Liver (tissue), 9 donors: ENCODE results near the gene RCL1. TPM values are rescaled to one million over a fixed set of nuclear protein-coding genes. Genes with fewer than 3 reads are reported as not detected.

Source experiments
- DNase-seq: peaks from one replicate; pipeline ENCODE4 v3.0.0-alpha.2; 2017; ENCODE audit warnings: low spot score
- H3K27ac ChIP-seq, 2 donors: one replicate each; pipeline ENCODE4 v1.7.0; 2013; ENCODE audit warnings: inconsistent platforms in 2 of 2, low read length in 2 of 2, control low read depth in 1 of 2, low read depth in 1 of 2, mild to moderate bottlenecking in 1 of 2
- H3K27me3 ChIP-seq, 4 donors: one replicate each; pipeline versions ENCODE4 v1.6.1 to v1.7.0; 2013; ENCODE audit warnings: low read length in 3 of 4, inconsistent platforms in 1 of 4, mild to moderate bottlenecking in 1 of 4, moderate library complexity in 1 of 4; ENCODE audit not compliant: control insufficient read depth in 4 of 4, insufficient read depth in 4 of 4
- H3K36me3 ChIP-seq, 4 donors: one replicate each; pipeline versions ENCODE4 v1.6.1 to v1.7.0; 2013; ENCODE audit warnings: low read length in 3 of 4, mild to moderate bottlenecking in 3 of 4, low read depth in 1 of 4, moderate library complexity in 1 of 4; ENCODE audit not compliant: control insufficient read depth in 4 of 4, insufficient read depth in 3 of 4
- H3K4me1 ChIP-seq, 4 donors: one replicate each; pipeline versions ENCODE4 v1.6.1 to v1.7.0; 2013; ENCODE audit warnings: low read length in 3 of 4, mild to moderate bottlenecking in 3 of 4, moderate library complexity in 1 of 4; ENCODE audit not compliant: control insufficient read depth in 4 of 4, insufficient read depth in 4 of 4
- H3K4me3 ChIP-seq, 3 donors: one replicate each; pipeline versions ENCODE4 v1.6.1 to v1.7.0; 2013; ENCODE audit warnings: low read length in 3 of 3, control low read depth in 1 of 3, low read depth in 1 of 3, mild to moderate bottlenecking in 1 of 3
- H3K9ac ChIP-seq, 2 donors: one replicate each; pipeline ENCODE4 v1.7.0; 2013; ENCODE audit warnings: low read length in 2 of 2, mild to moderate bottlenecking in 2 of 2, moderate library complexity in 2 of 2, control low read depth in 1 of 2, low read depth in 1 of 2
- H3K9me3 ChIP-seq, 4 donors: one replicate each; pipeline versions ENCODE4 v1.6.1 to v1.7.0; 2013; ENCODE audit warnings: low read length in 3 of 4; ENCODE audit not compliant: control insufficient read depth in 4 of 4
- EGR1 ChIP-seq, 2 donors: IDR thresholded peaks; 2 replicates each; pipeline ENCODE4 v1.6.1; 2016 to 2018; ENCODE audit warnings: antibody characterized with exemption in 2 of 2, low read depth in 2 of 2
- FOXA1 ChIP-seq: IDR thresholded peaks from 2 replicates; pipeline ENCODE4 v1.6.1; 2016; ENCODE audit warnings: antibody characterized with exemption
- FOXA2 ChIP-seq: IDR thresholded peaks from 2 replicates; pipeline ENCODE4 v1.6.1; 2016; ENCODE audit warnings: antibody characterized with exemption
- GABPA ChIP-seq, 2 donors: IDR thresholded peaks in 1 of 2; conservative IDR thresholded peaks in 1 of 2; 2 replicates each; pipeline ENCODE4 v1.6.1; 2016; ENCODE audit warnings: antibody characterized with exemption in 2 of 2, mild to moderate bottlenecking in 1 of 2, moderate library complexity in 1 of 2
- HNF4A ChIP-seq, 2 donors: conservative IDR thresholded peaks; 2 replicates each; pipeline ENCODE4 v1.6.1; 2016; ENCODE audit warnings: antibody characterized with exemption in 2 of 2, mild to moderate bottlenecking in 2 of 2
- HNF4G ChIP-seq: IDR thresholded peaks from 2 replicates; pipeline ENCODE4 v1.6.1; 2016; ENCODE audit warnings: antibody characterized with exemption
- JUND ChIP-seq, 2 donors: IDR thresholded peaks; 2 replicates each; pipeline ENCODE4 v1.6.1; 2016; ENCODE audit warnings: antibody characterized with exemption in 2 of 2
- NR2F2 ChIP-seq: IDR thresholded peaks from 2 replicates; pipeline ENCODE4 v1.6.1; 2016; ENCODE audit warnings: antibody characterized with exemption
- RAD21 ChIP-seq, 2 donors: IDR thresholded peaks; 2 replicates each; pipeline ENCODE4 v1.6.1; 2016; ENCODE audit warnings: antibody characterized with exemption in 2 of 2, mild to moderate bottlenecking in 2 of 2
- RXRA ChIP-seq, 2 donors: IDR thresholded peaks; 2 replicates each; pipeline ENCODE4 v1.6.1; 2017 to 2018; ENCODE audit warnings: antibody characterized with exemption in 2 of 2, mild to moderate bottlenecking in 1 of 2
- SP1 ChIP-seq: IDR thresholded peaks from 2 replicates; pipeline ENCODE4 v1.6.1; 2018; ENCODE audit warnings: antibody characterized with exemption, mild to moderate bottlenecking
- TAF1 ChIP-seq: conservative IDR thresholded peaks from 2 replicates; pipeline ENCODE4 v1.6.1; 2016; ENCODE audit warnings: antibody characterized with exemption, mild to moderate bottlenecking
- YY1 ChIP-seq: IDR thresholded peaks from 2 replicates; pipeline ENCODE4 v1.6.1; 2016; ENCODE audit warnings: antibody characterized with exemption, mild to moderate bottlenecking
- WGBS: extraction: QIAGEN DNeasy Blood & Tissue Kit; methylation state at CpG from one replicate; pipeline ENCODE4 v1.1.7; 2013; 5-methylcytosine and 5-hydroxymethylcytosine counted together
- polyA plus RNA-seq, 2 donors: library from polyadenylated mRNA; stranded (reverse) in 1 of 2; unstranded in 1 of 2; fragments of 200-250 nt in 1 of 2; fragments of >200 nt in 1 of 2; fragmentation: Nextera tagmentation in 1 of 2; extraction: Ambion mirVana in 1 of 2; gene quantifications; one replicate each; pipeline versions ENCODE4 v1.2.1 to v1.2.3, GENCODE V29; 2013 to 2015
- total RNA-seq, 2 donors: library from RNA; depleted of rRNA; stranded (reverse); fragments of >200 nt; gene quantifications; one replicate each; pipeline ENCODE4 v1.2.3, GENCODE V29; 2014
- TF ChIP-seq, protein P1 (sequence below): IDR thresholded peaks from 2 replicates; pipeline ENCODE4 v1.6.1; 2016; ENCODE audit warnings: antibody characterized with exemption
- TF ChIP-seq, protein P2 (sequence below): IDR thresholded peaks from 2 replicates; pipeline ENCODE4 v1.6.1; 2016; ENCODE audit warnings: antibody characterized with exemption
- TF ChIP-seq, protein P3 (sequence below): IDR thresholded peaks from 2 replicates; pipeline ENCODE4 v1.6.1; 2016; ENCODE audit warnings: antibody characterized with exemption, mild to moderate bottlenecking
- TF ChIP-seq, protein P4 (sequence below): IDR thresholded peaks from 2 replicates; pipeline ENCODE4 v1.6.1; 2016; ENCODE audit warnings: antibody characterized with exemption
- TF ChIP-seq, protein P5 (sequence below): fragments of 150-350 bp; IDR thresholded peaks from 2 replicates; pipeline ENCODE4 v1.5.1; 2017; ENCODE audit warnings: improper control_type of control experiment, low read depth, low read length; ENCODE audit not compliant: missing input control
- donor health status: healthy.
- donor health status: healthy.
- donor health status: healthy.
- donor health status: healthy.
- donor health status: healthy.

Gene RCL1
- total and polyA plus RNA-seq, 4 donors: 52.2 to 121 (median 86.8) TPM

DNA sequence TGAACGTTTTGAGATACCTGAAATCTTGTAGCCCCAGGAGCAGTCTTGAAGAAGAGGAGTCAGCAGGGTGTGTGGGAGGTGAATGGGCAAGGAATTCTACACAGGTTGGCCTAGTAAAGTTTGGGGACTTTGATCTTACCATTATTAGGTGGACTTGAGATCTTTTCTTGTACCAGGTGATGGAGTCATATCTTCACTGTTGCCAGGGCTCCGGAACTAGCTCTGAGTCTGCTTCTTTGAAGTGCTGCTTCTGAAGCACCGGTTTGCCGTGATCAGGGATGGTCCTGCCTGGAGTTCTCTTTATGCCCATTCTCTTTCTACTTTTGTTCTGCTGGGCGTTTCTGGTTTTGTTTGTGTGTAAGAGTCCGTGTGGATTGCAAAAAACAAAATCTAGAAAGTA, 27.4 kb downstream of the RCL1 start:
- Histone ChIP-seq H3K9me3 (no peaks in the 10 kb centered on the region), H3K9ac (no peak overlapping the region), H3K36me3 (peaks cover 0 to 1% (median 0%) of the 10 kb centered on the region in 4 donors), H3K27ac (peak overlapping the region in 1 of 2 donors; percentile 32), H3K4me1 (peaks cover 5 to 35% (median 9%) of the 10 kb centered on the region in 4 donors), H3K27me3 (no peaks in the 10 kb centered on the region), H3K4me3 (no peak overlapping the region)
- 70% methylated on average over 6 of the region's 6 CpGs for WGBS
- DNase-seq: no peak
- TF ChIP-seq YY1 (no peak), GABPA (IDR thresholded peaks at IDR 0.05 in 1 of 2, conservative IDR thresholded peaks at IDR 0.05 in 1 of 2) (no peak), NR2F2 (no peak), HNF4G (no peak), RAD21 (IDR thresholded peaks at IDR 0.05) (no peak), FOXA1 (no peak), EGR1 (IDR thresholded peaks at IDR 0.05; ENCODE audit: low read depth in 2 of 2) (no peak), TAF1 (no peak), RXRA (IDR thresholded peaks at IDR 0.05) (no peak)
- TF ChIP-seq, protein P1, sequence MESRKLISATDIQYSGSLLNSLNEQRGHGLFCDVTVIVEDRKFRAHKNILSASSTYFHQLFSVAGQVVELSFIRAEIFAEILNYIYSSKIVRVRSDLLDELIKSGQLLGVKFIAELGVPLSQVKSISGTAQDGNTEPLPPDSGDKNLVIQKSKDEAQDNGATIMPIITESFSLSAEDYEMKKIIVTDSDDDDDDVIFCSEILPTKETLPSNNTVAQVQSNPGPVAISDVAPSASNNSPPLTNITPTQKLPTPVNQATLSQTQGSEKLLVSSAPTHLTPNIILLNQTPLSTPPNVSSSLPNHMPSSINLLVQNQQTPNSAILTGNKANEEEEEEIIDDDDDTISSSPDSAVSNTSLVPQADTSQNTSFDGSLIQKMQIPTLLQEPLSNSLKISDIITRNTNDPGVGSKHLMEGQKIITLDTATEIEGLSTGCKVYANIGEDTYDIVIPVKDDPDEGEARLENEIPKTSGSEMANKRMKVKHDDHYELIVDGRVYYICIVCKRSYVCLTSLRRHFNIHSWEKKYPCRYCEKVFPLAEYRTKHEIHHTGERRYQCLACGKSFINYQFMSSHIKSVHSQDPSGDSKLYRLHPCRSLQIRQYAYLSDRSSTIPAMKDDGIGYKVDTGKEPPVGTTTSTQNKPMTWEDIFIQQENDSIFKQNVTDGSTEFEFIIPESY: no peak
- TF ChIP-seq, protein P2, sequence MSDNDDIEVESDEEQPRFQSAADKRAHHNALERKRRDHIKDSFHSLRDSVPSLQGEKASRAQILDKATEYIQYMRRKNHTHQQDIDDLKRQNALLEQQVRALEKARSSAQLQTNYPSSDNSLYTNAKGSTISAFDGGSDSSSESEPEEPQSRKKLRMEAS: no peak
- TF ChIP-seq, protein P3, sequence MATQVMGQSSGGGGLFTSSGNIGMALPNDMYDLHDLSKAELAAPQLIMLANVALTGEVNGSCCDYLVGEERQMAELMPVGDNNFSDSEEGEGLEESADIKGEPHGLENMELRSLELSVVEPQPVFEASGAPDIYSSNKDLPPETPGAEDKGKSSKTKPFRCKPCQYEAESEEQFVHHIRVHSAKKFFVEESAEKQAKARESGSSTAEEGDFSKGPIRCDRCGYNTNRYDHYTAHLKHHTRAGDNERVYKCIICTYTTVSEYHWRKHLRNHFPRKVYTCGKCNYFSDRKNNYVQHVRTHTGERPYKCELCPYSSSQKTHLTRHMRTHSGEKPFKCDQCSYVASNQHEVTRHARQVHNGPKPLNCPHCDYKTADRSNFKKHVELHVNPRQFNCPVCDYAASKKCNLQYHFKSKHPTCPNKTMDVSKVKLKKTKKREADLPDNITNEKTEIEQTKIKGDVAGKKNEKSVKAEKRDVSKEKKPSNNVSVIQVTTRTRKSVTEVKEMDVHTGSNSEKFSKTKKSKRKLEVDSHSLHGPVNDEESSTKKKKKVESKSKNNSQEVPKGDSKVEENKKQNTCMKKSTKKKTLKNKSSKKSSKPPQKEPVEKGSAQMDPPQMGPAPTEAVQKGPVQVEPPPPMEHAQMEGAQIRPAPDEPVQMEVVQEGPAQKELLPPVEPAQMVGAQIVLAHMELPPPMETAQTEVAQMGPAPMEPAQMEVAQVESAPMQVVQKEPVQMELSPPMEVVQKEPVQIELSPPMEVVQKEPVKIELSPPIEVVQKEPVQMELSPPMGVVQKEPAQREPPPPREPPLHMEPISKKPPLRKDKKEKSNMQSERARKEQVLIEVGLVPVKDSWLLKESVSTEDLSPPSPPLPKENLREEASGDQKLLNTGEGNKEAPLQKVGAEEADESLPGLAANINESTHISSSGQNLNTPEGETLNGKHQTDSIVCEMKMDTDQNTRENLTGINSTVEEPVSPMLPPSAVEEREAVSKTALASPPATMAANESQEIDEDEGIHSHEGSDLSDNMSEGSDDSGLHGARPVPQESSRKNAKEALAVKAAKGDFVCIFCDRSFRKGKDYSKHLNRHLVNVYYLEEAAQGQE: no peak
- TF ChIP-seq, protein P4, sequence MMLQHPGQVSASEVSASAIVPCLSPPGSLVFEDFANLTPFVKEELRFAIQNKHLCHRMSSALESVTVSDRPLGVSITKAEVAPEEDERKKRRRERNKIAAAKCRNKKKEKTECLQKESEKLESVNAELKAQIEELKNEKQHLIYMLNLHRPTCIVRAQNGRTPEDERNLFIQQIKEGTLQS: no peak
- TF ChIP-seq, protein P5, sequence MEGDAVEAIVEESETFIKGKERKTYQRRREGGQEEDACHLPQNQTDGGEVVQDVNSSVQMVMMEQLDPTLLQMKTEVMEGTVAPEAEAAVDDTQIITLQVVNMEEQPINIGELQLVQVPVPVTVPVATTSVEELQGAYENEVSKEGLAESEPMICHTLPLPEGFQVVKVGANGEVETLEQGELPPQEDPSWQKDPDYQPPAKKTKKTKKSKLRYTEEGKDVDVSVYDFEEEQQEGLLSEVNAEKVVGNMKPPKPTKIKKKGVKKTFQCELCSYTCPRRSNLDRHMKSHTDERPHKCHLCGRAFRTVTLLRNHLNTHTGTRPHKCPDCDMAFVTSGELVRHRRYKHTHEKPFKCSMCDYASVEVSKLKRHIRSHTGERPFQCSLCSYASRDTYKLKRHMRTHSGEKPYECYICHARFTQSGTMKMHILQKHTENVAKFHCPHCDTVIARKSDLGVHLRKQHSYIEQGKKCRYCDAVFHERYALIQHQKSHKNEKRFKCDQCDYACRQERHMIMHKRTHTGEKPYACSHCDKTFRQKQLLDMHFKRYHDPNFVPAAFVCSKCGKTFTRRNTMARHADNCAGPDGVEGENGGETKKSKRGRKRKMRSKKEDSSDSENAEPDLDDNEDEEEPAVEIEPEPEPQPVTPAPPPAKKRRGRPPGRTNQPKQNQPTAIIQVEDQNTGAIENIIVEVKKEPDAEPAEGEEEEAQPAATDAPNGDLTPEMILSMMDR: no peak

DNA sequence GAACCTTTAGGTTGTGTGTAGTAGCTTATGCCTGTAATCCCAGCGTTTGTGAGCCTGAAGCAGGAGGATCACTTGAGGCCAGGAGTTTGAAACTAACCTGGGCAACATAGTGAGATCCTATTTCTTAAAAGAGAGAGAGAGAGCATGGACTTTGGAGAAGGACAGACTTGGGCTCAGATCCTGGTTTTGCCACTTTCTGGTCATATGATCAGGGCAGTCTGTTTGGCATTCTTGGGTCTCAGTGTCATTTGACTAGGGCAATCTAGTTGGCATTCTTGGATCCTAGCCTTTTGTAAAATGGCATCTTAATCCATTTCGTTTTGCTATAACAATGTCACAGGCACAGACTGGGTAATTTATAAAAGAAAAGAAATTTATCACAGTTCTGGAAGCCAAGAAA, 28.4 kb downstream of the RCL1 start:
- H3K9ac ChIP-seq: no peak overlapping the region
- no peak for DNase-seq
- WGBS: 93% methylated on average over 2 of the region's 2 CpGs
- no peaks in the 10 kb centered on the region for H3K9me3 ChIP-seq
- no peak overlapping the region for H3K4me3 ChIP-seq
- H3K36me3 ChIP-seq: peaks cover 0 to 1% (median 0%) of the 10 kb centered on the region in 4 donors
- peak overlapping the region in 1 of 2 donors; percentile 78 for H3K27ac ChIP-seq
- peaks cover 1 to 31% (median 8%) of the 10 kb centered on the region in 4 donors for H3K4me1 ChIP-seq
- H3K27me3 ChIP-seq: no peaks in the 10 kb centered on the region
- no peak for TF ChIP-seq RAD21 (IDR thresholded peaks at IDR 0.05)
- no peak for TF ChIP-seq TAF1
- TF ChIP-seq, protein P4: no peak
- no peak for TF ChIP-seq FOXA2
- no peak for TF ChIP-seq HNF4A (conservative IDR thresholded peaks at IDR 0.05)
- TF ChIP-seq FOXA1: no peak
- TF ChIP-seq SP1: no peak
- TF ChIP-seq, protein P1: no peak
- TF ChIP-seq, protein P2: no peak
- no peak for TF ChIP-seq YY1
- no peak for TF ChIP-seq JUND (IDR thresholded peaks at IDR 0.05)
- no peak for TF ChIP-seq HNF4G
- TF ChIP-seq, protein P5: no peak
- no peak for TF ChIP-seq GABPA (IDR thresholded peaks at IDR 0.05 in 1 of 2, conservative IDR thresholded peaks at IDR 0.05 in 1 of 2)
